ENCODE data around the gene GFM1. TPM values are rescaled to one million over a fixed set of nuclear protein-coding genes. Genes with fewer than 3 reads are reported as not detected.

The GFM1 gene
- total RNA-seq, 1 donor from 2014 or later, result 52.0 TPM

- H3K4me3 ChIP-seq, result no peak overlapping the region
- no peak overlapping the region for H3K9ac ChIP-seq
- H3K4me1 Mint-ChIP-seq, result no peaks in the 10 kb centered on the region
- no peak overlapping the region for H3K27ac ChIP-seq
- no peaks in the 10 kb centered on the region for H3K27me3 ChIP-seq
- no peak overlapping the region for H3K4me3 Mint-ChIP-seq
- H3K4me2 ChIP-seq, result no peak overlapping the region
- peaks cover 40% of the 10 kb centered on the region for H3K9me3 Mint-ChIP-seq
- H4K20me1 ChIP-seq (ENCODE audit: low read depth), result no peaks in the 10 kb centered on the region
- DNase-seq (ENCODE audit: low spot score), result peak; percentile 8
- no peak overlapping the region for H2AFZ ChIP-seq (replicated peaks)
- no peaks in the 10 kb centered on the region for H3K79me2 ChIP-seq (ENCODE audit: low read depth)
- H3K9me3 ChIP-seq (ENCODE audit: low read depth), result peaks cover 36% of the 10 kb centered on the region
- H3K27ac Mint-ChIP-seq, result no peak overlapping the region
- no peaks in the 10 kb centered on the region for H3K36me3 ChIP-seq
- H3K27me3 Mint-ChIP-seq (ENCODE audit: insufficient read depth, low read depth), result peaks cover 3% of the 10 kb centered on the region
- no peak for TF ChIP-seq EZH2 (IDR thresholded peaks at IDR 0.05)
- TF ChIP-seq EZH2phosphoT487 (IDR thresholded peaks at IDR 0.05), result no peak
- no peak for TF ChIP-seq CTCF (IDR thresholded peaks at IDR 0.05)
- H3K4me1 ChIP-seq, result no peaks in the 10 kb centered on the region
- H3K36me3 Mint-ChIP-seq, result no peaks in the 10 kb centered on the region
- no peaks in the 10 kb centered on the region for H3F3A ChIP-seq (ENCODE audit: low read depth)
Observed at GRCh38 chr3:158617982-158618875, 26.1 kb upstream of the GFM1 start.

- Histone ChIP-seq H2AFZ (replicated peaks) (no peak overlapping the region), H3F3A (ENCODE audit: low read depth) (no peaks in the 10 kb centered on the region), H3K27me3 (no peaks in the 10 kb centered on the region), H3K27ac (no peak overlapping the region), H3K36me3 (no peaks in the 10 kb centered on the region), H3K9me3 (ENCODE audit: low read depth) (no peaks in the 10 kb centered on the region), H3K9ac (no peak overlapping the region), H4K20me1 (ENCODE audit: low read depth) (no peaks in the 10 kb centered on the region), H3K4me3 (no peak overlapping the region), H3K4me2 (no peak overlapping the region), H3K79me2 (ENCODE audit: low read depth) (no peaks in the 10 kb centered on the region), H3K4me1 (no peaks in the 10 kb centered on the region)
- peaks cover 8% of the 10 kb centered on the region for H3K9me3 Mint-ChIP-seq
- peaks cover 6% of the 10 kb centered on the region for H3K27me3 Mint-ChIP-seq (ENCODE audit: insufficient read depth, low read depth)
- H3K36me3 Mint-ChIP-seq, result no peaks in the 10 kb centered on the region
- no peaks in the 10 kb centered on the region for H3K4me1 Mint-ChIP-seq
- no peak overlapping the region for H3K27ac Mint-ChIP-seq
- no peak for DNase-seq (ENCODE audit: low spot score)
- TF ChIP-seq EZH2 (IDR thresholded peaks at IDR 0.05), result no peak
- no peak for TF ChIP-seq CTCF (IDR thresholded peaks at IDR 0.05)
- TF ChIP-seq EZH2phosphoT487 (IDR thresholded peaks at IDR 0.05), result no peak
- H3K4me3 Mint-ChIP-seq, result no peak overlapping the region
Observed at GRCh38 chr3:158625881-158626280, 18.4 kb upstream of the GFM1 start.

DNA sequence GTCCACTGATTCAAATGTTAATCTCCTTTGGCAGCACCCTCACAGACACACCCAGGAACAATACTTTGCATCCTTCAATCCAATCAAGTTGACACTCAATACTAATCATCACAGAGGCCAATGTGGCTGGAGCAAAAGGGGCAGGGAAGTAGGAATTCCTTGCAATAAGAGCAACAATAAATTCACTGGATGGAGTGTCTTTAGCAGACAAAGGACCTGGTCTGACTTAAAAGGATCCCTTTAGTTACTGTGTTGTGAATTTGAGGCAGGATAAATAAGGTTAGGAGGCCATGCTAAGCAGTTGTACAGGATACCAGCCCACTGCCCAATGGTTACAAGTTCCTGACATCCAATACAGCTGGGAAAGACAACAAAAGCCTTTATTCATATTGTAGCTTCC is 12.3 kb upstream of the GFM1 start:
- TF ChIP-seq EZH2phosphoT487 (IDR thresholded peaks at IDR 0.05) (peak; percentile 76), CTCF (IDR thresholded peaks at IDR 0.05) (no peak), EZH2 (IDR thresholded peaks at IDR 0.05) (no peak)
- no peaks in the 10 kb centered on the region for H3K79me2 ChIP-seq (ENCODE audit: low read depth)
- no peaks in the 10 kb centered on the region for H3K4me1 ChIP-seq
- H4K20me1 ChIP-seq (ENCODE audit: low read depth), result no peaks in the 10 kb centered on the region
- peak; percentile 29 for DNase-seq (ENCODE audit: low spot score)
- no peak overlapping the region for H3K27ac ChIP-seq
- no peaks in the 10 kb centered on the region for H3K36me3 ChIP-seq
- peaks cover 13% of the 10 kb centered on the region for H3K9me3 Mint-ChIP-seq
- peaks cover 6% of the 10 kb centered on the region for H3K9me3 ChIP-seq (ENCODE audit: low read depth)
- H3K9ac ChIP-seq, result no peak overlapping the region
- H3K27me3 ChIP-seq, result no peaks in the 10 kb centered on the region
- H3K4me3 ChIP-seq, result no peak overlapping the region
- H3K4me2 ChIP-seq, result no peak overlapping the region
- H3K4me1 Mint-ChIP-seq, result peaks cover 3% of the 10 kb centered on the region
- no peak overlapping the region for H3K27ac Mint-ChIP-seq
- H3K27me3 Mint-ChIP-seq (ENCODE audit: insufficient read depth, low read depth), result peaks cover 4% of the 10 kb centered on the region
- H2AFZ ChIP-seq (replicated peaks), result no peak overlapping the region
- H3K36me3 Mint-ChIP-seq, result no peaks in the 10 kb centered on the region
- H3K4me3 Mint-ChIP-seq, result no peak overlapping the region
- H3F3A ChIP-seq (ENCODE audit: low read depth), result peaks cover 4% of the 10 kb centered on the region
